WTC11 (cell line): ENCODE results near the gene TMC4. TPM values are rescaled to one million over a fixed set of nuclear protein-coding genes. Genes with fewer than 3 reads are reported as not detected.

Experiments
- AR ChIP-seq: fragments of 250-450 bp; sonication (Bioruptor Pico); IDR thresholded peaks from 2 replicates; pipeline ENCODE4 v1.9.0; 2021; ENCODE audit warnings: mild to moderate bottlenecking
- ARID4B ChIP-seq: sonication (generic); formaldehyde crosslinking; IDR thresholded peaks from 2 replicates; pipeline ENCODE4 v1.8.0; 2023; ENCODE audit warnings: missing genetic modification reagents, mild to moderate bottlenecking, borderline replicate concordance
- ATF1 ChIP-seq: sonication (generic); formaldehyde crosslinking; IDR thresholded peaks from 2 replicates; pipeline ENCODE4 v1.8.1; 2023; ENCODE audit warnings: mild to moderate bottlenecking, moderate library complexity, missing genetic modification reagents
- ATF2 ChIP-seq: sonication (generic); formaldehyde crosslinking; IDR thresholded peaks from 2 replicates; pipeline ENCODE4 v1.8.1; 2022; ENCODE audit warnings: low read depth, missing genetic modification reagents, borderline replicate concordance
- ATF3 ChIP-seq: sonication (generic); formaldehyde crosslinking; conservative IDR thresholded peaks from 2 replicates; pipeline ENCODE4 v1.8.1; 2022; ENCODE audit warnings: mild to moderate bottlenecking, missing genetic modification reagents
- CTCF ChIP-seq: fragments of 200-600 bp; IDR thresholded peaks from 2 replicates; pipeline ENCODE4 v1.8.0; 2022; ENCODE audit warnings: antibody characterized with exemption
- E2F4 ChIP-seq: sonication (generic); formaldehyde crosslinking; IDR thresholded peaks from 2 replicates; pipeline ENCODE4 v1.8.1; 2022; ENCODE audit warnings: low read depth, mild to moderate bottlenecking, moderate library complexity, missing genetic modification reagents, borderline replicate concordance
- ELF4 ChIP-seq: sonication (generic); formaldehyde crosslinking; IDR thresholded peaks from 2 replicates; pipeline ENCODE4 v1.8.1; 2022; ENCODE audit warnings: low read depth, mild to moderate bottlenecking, moderate library complexity, missing genetic modification reagents
- ESRRA ChIP-seq: sonication (generic); formaldehyde crosslinking; IDR thresholded peaks from 2 replicates; pipeline ENCODE4 v1.8.1; 2022; ENCODE audit warnings: mild to moderate bottlenecking, missing genetic modification reagents, borderline replicate concordance
- FOXJ3 ChIP-seq: sonication (generic); formaldehyde crosslinking; IDR thresholded peaks from 2 replicates; pipeline ENCODE4 v1.9.0; 2021; ENCODE audit warnings: missing genetic modification reagents, mild to moderate bottlenecking, borderline replicate concordance
- FOXP4 ChIP-seq: sonication (generic); formaldehyde crosslinking; IDR thresholded peaks from 2 replicates; pipeline ENCODE4 v1.8.0; 2022; ENCODE audit warnings: mild to moderate bottlenecking, missing genetic modification reagents
- HMGA2 ChIP-seq: fragments of 250-450 bp; sonication (Bioruptor Pico); IDR thresholded peaks from 2 replicates; pipeline ENCODE4 v1.4.0; 2021; ENCODE audit warnings: mild to moderate bottlenecking, moderate library complexity
- HMGXB4 ChIP-seq: sonication (generic); formaldehyde crosslinking; IDR thresholded peaks from 2 replicates; pipeline ENCODE4 v1.8.1; 2023; ENCODE audit warnings: mild to moderate bottlenecking, moderate library complexity, missing genetic modification reagents
- MXD4 ChIP-seq: fragments of 250-450 bp; sonication (Bioruptor Pico); IDR thresholded peaks from 2 replicates; pipeline ENCODE4 v1.8.0; 2021; ENCODE audit warnings: mild to moderate bottlenecking, moderate library complexity, borderline replicate concordance
- RELA ChIP-seq: sonication (generic); formaldehyde crosslinking; IDR thresholded peaks from 2 replicates; pipeline ENCODE4 v1.8.1; 2022; ENCODE audit warnings: missing genetic modification reagents, mild to moderate bottlenecking, borderline replicate concordance
- SMAD3 ChIP-seq: sonication (generic); formaldehyde crosslinking; IDR thresholded peaks from 2 replicates; pipeline ENCODE4 v1.8.0; 2022; ENCODE audit warnings: missing genetic modification reagents, mild to moderate bottlenecking, borderline replicate concordance
- TEAD1 ChIP-seq: sonication (generic); formaldehyde crosslinking; IDR thresholded peaks from 2 replicates; pipeline ENCODE4 v1.8.0; 2022; ENCODE audit warnings: mild to moderate bottlenecking, missing genetic modification reagents
- ZBTB21 ChIP-seq: sonication (generic); formaldehyde crosslinking; IDR thresholded peaks from 2 replicates; pipeline ENCODE4 v1.8.1; 2023; ENCODE audit warnings: mild to moderate bottlenecking, missing genetic modification reagents, borderline replicate concordance
- ZMAT4 ChIP-seq: fragments of 250-450 bp; sonication (Bioruptor Pico); IDR thresholded peaks from 2 replicates; pipeline ENCODE4 v1.9.0; 2021; ENCODE audit warnings: mild to moderate bottlenecking
- ZNF121 ChIP-seq: sonication (generic); formaldehyde crosslinking; IDR thresholded peaks from 2 replicates; pipeline ENCODE4 v1.8.0; 2023; ENCODE audit warnings: missing genetic modification reagents
- ZNF396 ChIP-seq: fragments of 250-450 bp; sonication (Bioruptor Pico); IDR thresholded peaks from 2 replicates; pipeline ENCODE4 v1.8.0; 2021; ENCODE audit warnings: mild to moderate bottlenecking, moderate library complexity, borderline replicate concordance
- total RNA-seq: library from RNA; stranded (reverse); gene quantifications from 3 replicates; pipeline ENCODE4 v1.2.3, GENCODE V29; 2021

Gene TMC4
- total RNA-seq, 1 experiment from 2014 or later: 9.3 TPM

- no peak for TF ChIP-seq ARID4B
- TF ChIP-seq TEAD1: no peak
- TF ChIP-seq FOXJ3 (CRISPR knock-in tag): no peak
- TF ChIP-seq ATF2: no peak
- TF ChIP-seq E2F4 (CRISPR knock-in tag): 0 out of 2 replicates have a peak, but pooled peaks have one; percentile 22
- no peak for TF ChIP-seq ELF4
- TF ChIP-seq SMAD3 (CRISPR knock-in tag): no peak
- peak; percentile 59; the same call in 1 of the 2 replicates for TF ChIP-seq RELA (CRISPR knock-in tag)
- TF ChIP-seq MXD4 (CRISPR knock-in tag): no peak
- TF ChIP-seq HMGXB4 (CRISPR knock-in tag): peak; percentile 48; the same call in 1 of the 2 replicates
- peak; percentile 9; the same call in 1 of the 2 replicates for TF ChIP-seq FOXP4 (CRISPR knock-in tag)
- TF ChIP-seq HMGA2 (CRISPR knock-in tag): no peak
- no peak for TF ChIP-seq ZNF396
- TF ChIP-seq ZMAT4 (CRISPR knock-in tag): no peak
- TF ChIP-seq ESRRA (CRISPR knock-in tag): 0 out of 2 replicates have a peak, but pooled peaks have one; percentile 35
- TF ChIP-seq ZNF121: no peak
- TF ChIP-seq ATF3 (CRISPR knock-in tag): no peak
- no peak for TF ChIP-seq AR (CRISPR knock-in tag)
- no peak for TF ChIP-seq ZBTB21
- TF ChIP-seq CTCF: no peak
- TF ChIP-seq ATF1 (CRISPR knock-in tag): no peak
These were observed 18.3 kb upstream of the TMC4 start, which contains the start of gene TSEN34 (continued) for GRCh38 chr19:54191011-54191810.
